Tongue (tissue), 2 donors: Measurements from ENCODE around the gene PIAS1. TPM values are rescaled to one million over a fixed set of nuclear protein-coding genes. Genes with fewer than 3 reads are reported as not detected.
"Not testable (repeated sequence)": the region's sequence is repeated elsewhere in the genome, so short reads cannot be mapped to it uniquely, and the experiment has no call there.

Experiments used
- DNase-seq: peaks from one replicate; pipeline ENCODE4 v3.0.0-alpha.2; 2015
- total RNA-seq: library from RNA; depleted of rRNA; stranded (reverse); fragments of >200 nt; gene quantifications from one replicate; pipeline ENCODE4 v1.2.3, GENCODE V29; 2014

The PIAS1 gene
- total RNA-seq, 1 donor from 2014 or later: 45.0 TPM

DNA sequence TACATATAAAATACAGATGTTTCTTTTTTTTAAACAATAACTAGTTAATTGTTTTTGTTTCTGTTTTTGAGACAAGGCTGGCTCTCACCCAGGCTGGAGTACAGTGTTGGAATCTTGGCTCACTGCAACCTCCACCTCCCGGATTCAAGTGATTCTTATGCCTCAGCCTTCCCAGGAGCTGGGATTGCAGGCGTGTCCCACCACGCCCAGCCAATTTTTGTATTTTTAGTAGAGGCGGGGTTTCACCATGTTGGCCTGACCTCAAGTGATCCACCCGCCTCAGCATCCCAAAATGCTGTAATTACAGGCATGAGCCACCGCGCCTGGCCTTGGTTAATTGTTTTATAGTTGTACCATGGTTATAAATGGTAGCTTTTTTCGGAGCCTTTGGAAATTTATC, 72.3 kb downstream of the PIAS1 start:
- DNase-seq: peak; percentile 36

DNA sequence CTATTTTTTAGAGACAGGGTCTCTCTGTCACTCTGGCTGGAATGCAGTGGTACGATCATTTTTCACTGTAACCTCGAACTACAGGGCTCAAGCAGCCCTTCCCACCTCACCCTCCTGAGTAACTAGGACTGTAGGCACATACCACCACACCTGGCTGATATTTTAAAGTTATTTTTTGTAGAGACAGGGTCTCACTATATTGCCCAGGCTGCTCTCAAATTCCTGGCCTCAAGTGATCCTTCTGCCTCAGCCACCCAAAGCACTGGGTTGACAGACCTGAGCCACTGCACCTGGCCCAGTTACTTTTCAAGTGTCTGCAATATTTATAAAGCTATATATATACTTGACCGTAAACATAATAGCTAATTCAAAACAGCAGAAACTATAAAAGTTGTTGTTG, 75.0 kb downstream of the PIAS1 start:
- DNase-seq: no peak

DNA sequence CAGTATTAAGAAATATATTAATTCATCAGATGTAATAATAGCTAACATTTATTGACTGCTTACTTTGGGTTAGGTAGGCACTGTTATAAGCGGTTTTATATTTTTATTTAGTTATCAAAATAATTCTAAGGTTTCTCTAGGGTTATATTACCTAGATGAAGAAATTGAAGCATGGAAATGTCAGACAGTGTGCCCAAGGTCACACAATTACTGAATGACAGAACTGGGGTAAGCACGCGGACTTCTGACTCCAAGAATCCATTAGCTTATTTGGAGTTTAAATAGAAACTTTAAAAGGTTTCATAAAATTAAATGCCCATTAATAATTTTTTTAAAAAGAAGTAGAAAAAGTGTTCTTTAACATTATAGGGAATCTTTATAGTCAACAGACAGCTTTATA, 76.7 kb downstream of the PIAS1 start:
- no peak for DNase-seq

DNA sequence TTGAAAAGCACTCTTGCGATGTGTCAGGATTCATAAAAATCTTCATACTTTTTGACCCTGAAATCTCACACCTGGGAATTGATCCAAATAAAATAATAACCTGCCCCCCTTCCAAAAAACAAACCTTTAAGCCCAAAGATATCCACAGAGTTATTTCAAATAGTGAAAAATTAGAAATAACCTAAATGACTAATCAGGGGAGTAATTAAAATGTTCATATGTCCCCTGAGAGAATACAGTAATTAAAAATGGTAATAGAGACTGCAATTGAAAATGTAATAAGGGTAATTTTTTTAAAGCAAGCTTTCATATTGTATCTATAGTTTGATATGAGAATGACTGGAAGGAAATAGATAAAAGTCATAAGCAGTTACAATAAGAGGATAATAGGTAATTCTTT, 83.0 kb downstream of the PIAS1 start:
- no peak for DNase-seq

DNA sequence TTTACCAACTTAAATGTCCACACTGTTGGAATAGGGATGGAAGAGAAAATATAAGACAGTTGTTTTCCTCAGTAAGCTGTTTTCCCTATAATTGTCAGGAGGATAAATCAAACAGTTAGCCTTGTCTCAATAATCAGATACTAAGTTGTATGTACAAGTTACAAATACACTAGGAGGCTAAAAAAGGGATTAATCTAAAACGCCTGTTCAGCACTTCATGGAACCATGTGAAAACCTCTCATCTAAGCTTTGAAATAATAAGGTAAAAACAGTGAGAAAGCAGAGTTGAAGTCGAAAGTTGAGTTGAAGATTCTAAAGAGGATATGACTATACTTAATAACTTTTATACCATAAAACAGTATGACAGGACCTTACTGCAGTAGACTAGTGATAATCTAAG, 89.0 kb downstream of the PIAS1 start:
- no peak for DNase-seq

DNA sequence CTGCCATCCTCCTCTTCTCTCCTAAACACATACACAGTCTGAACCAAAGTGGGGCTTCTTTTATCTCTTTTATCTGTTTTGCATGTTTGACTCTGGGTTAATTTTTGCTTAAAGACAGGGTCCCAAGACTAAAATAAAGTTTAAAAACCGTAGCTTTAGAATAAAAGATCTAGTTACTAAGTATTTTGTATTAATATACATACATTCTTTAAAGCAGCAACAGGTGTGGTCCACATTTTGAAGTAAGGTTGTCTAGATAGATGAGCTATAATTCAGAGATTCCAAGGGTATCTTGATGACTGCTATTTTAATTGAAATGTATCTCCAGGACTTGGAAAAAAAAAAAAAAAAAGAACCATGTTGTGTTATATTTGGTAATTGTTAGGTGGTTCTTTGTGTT, 89.7 kb downstream of the PIAS1 start:
- no peak for DNase-seq

DNA sequence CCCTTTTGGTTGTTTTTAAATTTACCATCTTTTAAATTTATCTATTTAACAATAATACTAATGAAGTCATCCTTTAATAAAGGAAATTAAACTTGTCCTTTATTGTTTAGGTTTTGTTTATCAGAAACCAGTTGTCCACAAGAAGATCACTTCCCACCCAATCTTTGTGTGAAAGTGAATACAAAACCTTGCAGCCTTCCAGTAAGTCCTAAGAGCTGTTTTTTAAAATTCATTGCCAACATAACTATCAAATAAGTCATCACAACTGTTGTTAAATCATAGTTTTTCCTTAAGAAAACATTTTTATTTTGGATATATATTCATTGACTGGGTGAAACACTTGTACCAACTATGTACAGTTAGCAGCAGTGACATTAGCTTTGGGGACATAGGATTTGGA, 91.6 kb downstream of the PIAS1 start:
- no peak for DNase-seq

DNA sequence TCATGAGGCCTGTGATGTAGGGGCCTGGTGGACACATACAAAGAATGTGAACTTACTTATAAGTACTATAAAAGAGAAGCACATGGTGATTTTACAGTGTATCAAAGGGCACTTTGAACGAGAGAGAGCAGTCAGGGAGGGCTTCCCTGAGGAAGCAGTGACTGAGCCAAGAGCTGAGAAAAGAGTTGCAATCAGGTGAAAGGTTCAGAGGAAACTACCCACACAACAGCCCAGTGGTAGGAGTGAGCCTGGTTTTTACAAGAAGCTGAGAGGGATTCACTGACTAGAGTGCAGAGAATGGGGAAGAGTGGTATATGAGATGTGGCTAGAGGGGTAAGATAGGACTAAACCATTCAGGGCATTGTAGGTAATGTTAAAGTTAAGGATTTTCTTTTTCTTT, 93.9 kb downstream of the PIAS1 start:
- no peak for DNase-seq

DNA sequence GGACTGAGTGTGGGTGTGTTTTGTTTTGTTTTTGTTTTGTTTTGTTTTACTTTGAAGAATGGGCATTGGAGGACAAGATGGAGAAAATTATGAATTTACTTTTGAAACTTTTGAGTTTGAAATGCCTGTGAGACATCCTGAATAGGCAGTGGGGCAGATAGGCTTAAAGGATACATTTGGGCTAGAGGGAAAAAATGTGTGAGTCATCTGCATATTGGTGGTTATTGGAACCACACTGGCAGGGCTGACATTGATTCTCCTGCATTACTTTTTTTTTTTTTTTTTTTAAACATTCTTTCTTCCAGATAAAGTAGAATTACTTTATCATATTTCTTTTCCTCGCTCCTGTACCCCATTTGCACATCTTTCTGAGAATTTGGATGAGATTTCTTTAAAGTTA, 94.9 kb downstream of the PIAS1 start:
- DNase-seq: no peak

DNA sequence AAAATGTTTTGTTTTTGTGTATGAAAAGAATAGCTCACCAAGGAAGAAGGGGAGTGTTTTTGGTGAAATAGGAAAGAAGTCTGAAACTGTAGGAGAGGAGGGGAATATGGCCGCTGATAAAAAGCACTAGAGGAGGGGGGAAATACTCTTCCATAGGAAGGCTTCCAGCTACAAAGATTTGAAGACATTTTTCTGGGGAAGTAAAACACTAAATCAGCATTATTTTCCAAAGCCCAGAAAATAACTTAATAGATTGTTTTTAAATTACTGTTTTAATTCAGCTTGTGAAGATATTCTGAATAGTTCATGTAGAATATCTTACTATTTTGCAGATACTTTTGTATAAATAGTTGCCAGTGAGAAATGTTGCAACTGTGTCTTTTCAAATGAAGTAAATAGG, 96.1 kb downstream of the PIAS1 start:
- no peak for DNase-seq

DNA sequence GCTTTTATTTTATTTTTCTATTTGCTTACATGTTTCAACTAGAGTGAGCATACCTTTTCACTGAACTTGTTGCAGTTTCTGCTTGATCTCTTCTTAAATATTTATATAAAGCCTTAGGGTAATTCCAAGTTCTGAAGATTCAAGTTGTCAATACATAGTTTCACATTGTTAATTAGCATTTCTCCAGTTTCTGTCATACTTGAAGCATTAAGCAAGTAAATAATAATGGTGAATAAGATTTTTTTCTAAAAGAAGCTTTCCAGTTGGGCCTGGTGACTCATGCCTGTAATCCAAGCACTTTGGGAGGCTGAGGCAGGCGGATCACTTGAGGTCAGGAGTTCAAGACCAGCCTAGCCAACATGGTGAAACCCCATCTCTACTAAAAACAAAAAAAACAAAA, 97.2 kb downstream of the PIAS1 start:
- DNase-seq: peak; percentile 29

DNA sequence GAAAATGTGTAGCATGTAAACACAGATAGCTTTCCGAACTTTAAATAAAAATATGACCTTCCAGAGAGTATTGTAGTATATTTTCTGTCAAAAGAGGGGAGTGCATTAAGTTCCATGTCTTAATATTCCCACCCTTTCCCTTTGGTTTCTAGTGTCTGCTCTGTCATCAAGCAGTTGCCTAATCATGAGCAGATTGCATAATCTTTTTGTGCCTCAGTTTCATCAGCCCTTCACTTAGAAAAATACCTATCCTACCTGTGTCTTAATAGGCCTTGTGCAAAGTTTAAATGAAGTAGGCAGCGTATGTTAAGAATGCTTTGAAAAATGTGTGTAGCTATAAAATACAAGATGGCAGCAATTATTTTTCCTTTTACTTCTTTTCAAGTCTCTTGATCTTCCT, 98.2 kb downstream of the PIAS1 start:
- no peak for DNase-seq

DNA sequence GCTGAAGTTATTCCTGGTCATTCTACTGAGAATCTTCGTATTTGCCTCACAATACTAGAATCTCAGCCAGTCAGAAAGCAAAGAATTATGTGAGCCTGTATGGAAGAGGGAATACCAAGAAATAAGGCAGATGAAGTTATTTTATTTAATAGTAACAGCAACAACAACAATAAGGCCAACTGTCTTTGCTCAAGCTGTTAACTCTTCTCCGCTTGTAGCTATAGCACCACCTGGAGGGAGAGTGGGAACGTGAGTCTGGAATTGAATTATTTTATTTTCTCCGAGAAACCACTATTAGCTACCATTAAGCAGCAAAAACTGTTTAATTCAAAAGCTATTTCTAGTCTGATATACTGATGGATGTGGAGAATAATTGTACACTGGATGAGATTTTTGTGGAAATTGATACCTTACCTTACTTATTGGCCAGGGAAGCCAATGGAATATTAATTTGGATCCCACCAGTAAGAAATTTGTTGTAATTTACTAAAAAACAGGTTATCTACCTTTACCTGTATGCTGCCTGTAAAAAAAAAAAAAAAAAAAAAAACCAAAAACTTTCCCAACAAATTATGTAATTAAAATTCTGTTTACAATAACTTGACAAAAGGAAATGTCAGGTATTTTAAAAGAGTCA, 100.9 kb downstream of the PIAS1 start:
- peak; percentile 86 for DNase-seq

DNA sequence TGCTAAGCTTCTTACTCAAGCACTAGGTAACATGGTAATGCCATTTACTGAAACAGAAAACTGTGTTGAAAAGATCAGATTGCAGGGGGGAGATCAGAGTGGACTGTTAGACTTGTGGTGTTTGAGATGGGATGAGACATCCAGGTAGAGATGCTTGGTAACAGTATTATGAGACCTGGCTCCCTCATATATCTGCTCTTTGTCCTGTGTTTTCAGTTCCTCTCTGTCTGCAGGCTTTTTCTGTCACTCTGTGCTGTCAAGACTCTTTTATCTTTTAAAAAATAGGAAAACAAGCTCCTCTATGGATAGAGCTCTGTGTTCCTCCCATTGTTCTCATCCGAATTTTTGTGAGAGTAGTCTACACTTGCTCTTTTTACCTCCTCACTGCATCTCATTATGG, 103.0 kb downstream of the PIAS1 start:
- no peak for DNase-seq

DNA sequence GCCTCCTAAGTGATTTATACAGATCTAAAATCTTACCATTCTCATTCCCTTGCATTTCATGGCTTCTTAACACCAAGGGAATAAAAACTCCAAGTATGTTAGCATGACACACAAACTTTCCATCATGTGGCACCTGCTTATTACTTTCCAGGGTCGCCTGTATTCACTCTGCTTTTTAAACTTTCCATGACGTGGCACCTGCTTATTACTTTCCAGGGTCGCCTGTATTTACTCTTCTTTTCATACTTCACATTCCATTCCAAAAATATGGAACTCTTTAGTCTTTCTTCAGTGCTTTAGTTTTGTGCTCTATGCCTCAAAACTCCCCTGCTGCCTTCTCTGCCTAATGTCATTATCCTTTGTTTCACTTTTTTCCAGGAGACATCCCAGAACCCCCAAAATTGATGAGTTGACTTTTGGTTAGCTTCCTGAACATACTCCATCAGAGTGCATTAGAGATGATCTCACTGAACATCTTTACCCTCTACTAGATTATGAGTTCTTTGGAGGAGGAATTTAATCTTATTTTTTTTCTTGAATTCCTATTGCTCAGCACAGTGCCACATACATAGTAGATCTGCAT, 104.0 kb downstream of the PIAS1 start:
- DNase-seq: peak; percentile 42

DNA sequence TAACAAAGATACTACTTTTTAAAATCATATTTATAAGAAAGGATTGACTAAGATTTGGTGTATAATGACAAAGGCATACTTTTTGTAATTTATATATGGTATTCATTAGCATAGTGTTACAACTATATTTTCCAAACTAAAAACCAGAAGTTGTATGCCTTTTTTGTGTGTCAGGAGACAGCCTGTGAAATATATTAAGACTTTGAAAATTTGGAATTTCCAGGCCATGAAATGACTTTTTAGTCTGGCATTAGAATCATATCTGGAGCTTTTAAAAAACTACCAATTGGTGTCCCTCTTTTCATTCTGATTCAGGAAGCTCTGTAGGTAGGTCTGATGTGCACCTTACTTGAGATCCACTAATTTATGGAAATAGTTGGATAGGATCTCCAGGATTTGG, 109.1 kb downstream of the PIAS1 start:
- no peak for DNase-seq

DNA sequence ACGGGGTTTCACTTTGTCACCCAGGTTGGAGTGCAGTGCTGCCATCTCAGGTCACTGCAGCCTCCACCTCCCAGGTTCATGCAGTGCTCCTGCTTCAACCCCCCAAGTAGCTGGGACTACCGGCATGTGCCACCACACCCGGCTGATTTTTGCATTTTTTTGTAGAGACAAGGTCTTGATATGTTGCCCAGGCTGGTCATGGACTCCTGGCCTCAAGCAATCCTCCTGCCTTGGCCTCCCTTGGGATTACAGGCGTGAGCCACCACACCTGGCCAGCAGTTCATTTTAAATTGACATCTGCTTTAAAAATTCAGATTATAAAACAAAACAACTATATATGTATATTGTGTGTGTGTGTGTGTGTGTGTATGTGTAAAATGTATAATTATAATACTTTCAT, 112.7 kb downstream of the PIAS1 start:
- no peak for DNase-seq

DNA sequence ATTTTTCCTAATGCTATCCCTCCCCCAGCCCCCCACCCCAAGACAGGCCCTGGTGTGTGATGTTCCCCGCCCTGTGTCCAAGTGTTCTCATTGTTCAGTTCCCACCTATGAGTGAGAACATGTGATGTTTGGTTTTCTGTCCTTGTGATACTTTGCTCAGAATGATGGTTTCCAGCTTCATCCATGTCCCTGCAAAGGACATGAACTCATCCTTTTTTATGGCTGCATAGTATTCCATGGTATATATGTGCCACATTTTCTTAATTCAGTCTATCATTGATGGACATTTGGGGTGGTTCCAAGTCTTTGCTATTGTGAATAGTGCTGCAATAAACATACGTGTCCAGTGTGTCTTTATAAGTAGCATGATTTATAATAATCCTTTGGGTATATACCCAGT, 117.9 kb downstream of the PIAS1 start:
- DNase-seq: not testable (repeated sequence)

DNA sequence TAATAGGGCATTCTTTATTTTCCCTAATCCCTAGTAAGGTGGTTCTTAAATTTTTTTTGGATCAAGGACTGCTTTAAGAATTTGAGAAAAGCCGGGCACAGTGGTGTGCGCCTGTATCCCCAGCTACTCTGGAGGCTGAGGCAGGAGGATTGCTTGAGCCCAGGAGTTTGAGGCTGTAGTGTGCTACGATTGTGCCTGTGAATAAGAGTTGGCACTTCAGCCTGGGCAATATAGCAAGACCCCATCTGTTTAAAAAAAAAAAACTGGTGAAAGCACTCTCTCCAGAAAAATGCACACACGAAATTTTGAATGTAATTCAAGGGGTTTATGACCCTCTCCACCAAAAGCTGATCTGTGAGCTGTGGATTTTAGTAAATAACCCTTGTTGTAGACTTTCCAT, 119.0 kb downstream of the PIAS1 start:
- DNase-seq: no peak

DNA sequence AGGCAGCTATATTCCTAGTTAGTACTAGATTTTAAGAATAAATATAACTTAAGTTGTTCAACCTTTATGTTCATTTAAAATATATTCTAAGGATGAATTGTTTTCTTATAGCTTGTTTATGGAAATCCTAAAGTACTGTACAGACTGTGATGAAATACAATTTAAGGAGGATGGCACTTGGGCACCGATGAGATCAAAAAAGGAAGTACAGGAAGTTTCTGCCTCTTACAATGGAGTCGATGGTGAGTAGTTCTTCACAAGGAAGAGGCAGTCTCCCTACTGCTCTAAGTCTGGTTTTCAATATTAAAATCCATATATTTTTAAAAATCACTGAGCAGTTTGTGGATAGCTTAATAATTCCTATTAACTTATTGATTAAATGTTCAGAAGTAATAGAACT, 121.4 kb downstream of the PIAS1 start:
- no peak for DNase-seq

DNA sequence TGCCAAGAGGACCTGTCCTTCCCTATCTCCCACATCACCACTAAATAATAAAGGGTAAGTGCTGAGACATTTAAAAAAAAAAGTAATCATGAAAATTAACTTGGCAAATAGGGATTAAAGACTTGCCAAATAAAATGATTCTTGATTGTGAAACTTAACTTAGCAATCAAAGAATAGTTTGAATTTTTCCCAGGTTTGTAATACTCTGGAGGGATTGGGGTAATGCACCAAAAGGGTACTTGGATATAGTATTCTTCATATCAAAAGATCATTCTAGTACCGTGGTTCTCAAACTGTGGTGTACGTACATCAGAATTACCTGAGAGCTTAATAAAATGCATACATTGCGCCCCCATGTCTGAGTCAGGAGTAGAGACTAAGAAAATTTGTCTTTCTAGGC, 122.5 kb downstream of the PIAS1 start:
- no peak for DNase-seq

DNA sequence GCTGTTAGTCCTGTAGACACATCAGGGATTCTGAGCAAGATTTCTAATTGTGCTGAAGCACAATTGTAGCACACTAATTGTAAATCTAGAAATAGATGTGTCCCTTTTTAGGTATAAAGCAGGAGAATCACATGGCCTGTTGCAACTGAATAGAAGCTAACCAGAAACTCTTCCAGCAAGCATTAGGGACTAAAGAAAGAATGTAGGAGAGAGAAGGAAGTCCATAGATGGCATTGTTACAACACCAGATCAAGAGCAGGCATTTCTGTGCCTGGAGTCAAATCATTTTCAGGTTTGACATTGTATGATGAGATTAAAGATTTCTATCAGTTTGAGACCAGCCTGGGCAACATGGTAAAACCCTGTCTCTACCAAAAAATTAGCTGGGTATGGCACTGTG, 123.6 kb downstream of the PIAS1 start:
- DNase-seq: no peak

DNA sequence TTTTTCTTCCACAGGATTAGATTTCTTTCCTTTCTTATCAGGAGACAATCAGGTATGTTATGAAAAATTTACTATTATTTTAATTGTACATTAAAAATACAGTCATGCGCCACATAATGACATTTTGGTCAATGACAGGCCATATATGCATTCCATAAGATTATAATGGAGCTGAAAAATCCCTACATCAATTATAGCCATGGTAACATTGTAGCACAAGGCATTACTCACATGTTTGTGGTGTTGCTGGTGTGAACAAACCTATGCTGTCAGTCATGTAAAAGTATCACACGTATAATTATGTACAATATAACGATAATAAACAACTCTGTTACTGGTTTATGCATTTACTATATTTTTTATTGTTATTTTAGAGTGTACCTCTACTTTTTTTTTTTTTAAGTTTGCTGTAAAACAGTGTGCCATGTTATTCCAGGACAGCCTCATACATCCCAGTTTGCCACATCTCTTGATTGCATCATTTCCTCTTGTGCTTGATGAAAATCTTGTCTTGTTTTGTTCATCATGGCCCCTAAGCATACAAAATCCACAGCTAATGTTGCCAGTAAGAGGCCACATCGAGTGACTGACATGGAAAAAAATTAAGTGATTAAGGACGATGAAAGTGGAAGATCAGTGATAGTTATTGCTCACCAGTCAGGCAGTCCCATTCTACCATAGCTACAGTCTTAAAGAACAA, 129.7 kb downstream of the PIAS1 start:
- DNase-seq: no peak
